ENCODE data around the gene IFT122. TPM values are rescaled to one million over a fixed set of nuclear protein-coding genes. Genes with fewer than 3 reads are reported as not detected.

The IFT122 gene
- total RNA-seq, 1 donor from 2014 or later: 28.6 TPM

DNA sequence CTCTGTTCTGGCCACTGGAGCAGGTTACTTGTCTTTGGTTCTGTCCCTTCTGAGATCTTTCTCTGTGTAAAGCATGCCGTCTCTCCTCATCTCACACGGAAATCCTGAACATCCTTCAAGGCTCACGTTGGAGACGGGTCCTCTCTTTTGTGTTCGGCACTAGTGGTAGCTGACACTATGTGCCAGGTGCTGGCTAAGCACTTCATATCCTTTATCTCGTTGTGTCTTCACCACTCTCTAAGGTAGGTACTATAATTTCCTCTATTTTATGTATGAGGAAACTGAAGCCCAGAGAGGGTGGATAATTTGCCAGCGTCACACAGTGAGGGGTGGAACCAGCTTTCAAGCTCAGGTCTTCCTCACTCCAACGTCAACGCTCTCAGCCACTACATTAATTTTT, 1.2 kb downstream of the IFT122 start:
- DNase-seq (ENCODE audit: low spot score): no peak

DNA sequence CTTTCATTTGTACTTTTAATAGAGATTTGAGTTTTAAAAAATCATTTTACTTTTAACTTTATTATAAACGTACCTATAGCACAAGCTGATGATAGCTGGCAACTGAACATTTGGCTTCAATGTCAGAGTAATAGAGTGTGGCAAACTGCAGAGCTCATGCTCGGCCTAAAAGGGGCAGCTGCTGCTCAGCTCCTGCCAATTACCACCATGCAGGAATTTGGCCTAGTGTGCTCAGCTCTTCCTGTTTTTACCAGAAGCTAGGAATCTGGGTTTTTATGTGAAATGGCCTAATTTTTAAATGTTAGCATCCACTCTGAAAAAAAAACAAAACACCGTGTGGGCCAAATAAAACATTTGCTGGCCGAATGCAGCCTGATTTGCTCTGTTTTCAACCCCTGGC, 1.8 kb downstream of the IFT122 start:
- no peak for DNase-seq (ENCODE audit: low spot score)

DNA sequence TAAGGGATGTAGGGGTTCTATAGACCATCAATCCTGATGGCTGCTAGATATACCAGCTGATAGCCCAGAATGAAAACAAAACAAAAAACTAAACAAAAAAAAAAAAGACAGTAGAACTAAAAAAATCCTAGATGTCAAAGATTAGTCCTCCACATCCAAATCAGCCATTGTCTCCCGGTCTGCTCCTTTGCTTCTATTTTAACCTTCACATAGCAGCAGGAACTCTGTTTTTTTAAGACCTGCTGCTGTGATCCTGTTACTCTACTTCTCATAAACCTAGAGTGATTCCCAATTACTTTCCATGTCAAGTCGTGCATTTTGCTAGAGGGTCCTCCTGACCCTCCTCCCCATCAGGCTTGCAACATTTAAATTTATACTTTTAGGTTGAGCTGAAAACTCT, 2.5 kb downstream of the IFT122 start:
- no peak for DNase-seq (ENCODE audit: low spot score)

DNA sequence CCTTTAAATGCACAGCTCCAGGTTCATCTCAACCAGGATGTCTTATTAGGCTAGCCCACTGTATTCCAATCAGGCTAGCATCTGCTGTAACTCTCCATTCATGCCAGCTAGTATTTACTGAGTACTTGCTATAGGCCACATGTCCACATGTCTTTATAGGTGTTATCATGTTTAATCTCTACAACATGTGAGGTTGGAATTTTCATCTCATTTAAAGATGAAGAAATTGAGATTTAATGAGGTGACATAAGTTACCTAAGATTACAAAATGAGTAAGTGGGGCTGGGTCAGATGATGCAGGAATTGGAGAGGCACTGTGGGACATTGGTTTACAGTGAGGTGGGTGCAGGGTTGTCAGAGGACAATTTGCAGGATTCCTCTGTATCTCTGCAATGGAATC, 2.9 kb downstream of the IFT122 start:
- no peak for DNase-seq (ENCODE audit: low spot score)

DNA sequence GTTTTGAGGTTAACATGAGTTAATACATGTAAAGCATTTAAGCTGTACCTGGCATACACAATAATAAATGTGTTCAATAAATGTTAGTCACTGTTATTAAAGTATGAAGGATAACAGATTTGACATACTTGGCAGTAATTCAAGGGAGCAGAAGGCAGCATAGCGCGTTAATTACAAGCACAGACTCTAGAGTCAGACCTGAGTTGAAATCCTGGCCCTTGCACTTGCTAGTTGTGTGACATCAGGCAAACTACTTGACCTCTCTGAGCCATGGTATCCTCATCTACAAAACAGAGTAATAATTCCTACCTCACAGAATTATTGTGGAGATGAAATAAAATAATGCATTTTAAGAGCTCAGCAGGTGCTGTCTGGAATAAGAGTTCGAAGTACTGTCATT, 5.4 kb downstream of the IFT122 start:
- DNase-seq (ENCODE audit: low spot score): no peak

DNA sequence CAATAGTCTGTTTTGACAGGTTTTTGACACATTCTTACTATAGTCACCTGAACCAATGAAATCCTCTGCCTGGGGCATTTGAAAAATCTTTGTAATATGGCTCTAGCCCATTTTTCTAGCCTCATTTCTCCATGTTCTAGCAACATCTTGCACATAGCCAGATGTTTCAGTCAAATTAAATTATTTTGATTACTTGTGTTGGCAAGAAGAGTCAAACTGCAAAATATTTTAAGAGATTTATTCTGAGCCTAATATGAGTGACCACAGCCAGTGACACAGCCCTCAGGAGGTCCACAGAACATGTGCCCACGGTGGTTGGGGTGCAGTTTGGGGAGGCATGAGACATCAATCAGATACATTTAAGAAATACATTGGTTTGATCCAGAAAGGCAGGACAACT, 6.9 kb downstream of the IFT122 start:
- DNase-seq (ENCODE audit: low spot score): no peak

DNA sequence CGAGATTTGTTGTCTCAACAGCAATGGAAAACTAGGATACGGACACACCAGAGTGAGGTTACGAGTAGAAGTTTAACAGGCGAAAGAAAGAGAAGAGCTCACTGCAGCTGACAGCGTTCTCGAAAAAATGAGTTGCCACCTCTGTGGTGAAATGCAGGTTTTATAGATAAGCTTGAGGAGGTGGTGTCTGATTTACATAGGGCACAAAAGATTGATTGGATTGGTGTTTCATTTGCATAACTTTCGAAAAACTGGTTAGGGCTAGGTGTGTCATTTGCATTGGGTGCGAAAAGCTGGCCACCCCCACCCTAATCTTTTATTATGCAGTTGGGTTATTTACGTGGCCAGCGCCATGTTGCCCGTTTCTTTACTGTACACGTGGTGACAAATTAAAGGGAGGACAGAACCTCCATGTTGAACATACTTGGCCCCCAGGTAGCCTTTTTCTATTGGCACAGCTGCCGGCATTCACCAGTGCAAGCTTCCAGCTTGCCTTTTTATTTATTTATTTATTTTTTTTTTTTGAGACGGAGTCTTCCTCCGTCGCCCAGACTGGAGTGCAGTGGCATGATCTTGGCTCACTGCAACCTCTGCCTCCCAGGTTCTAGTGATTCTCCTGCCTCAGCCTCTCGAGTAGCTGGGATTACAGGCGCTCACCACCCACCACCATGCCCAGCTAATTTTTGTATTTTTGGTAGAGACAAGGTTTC, 8.3 kb downstream of the IFT122 start:
- DNase-seq (ENCODE audit: low spot score): peak; percentile 54

DNA sequence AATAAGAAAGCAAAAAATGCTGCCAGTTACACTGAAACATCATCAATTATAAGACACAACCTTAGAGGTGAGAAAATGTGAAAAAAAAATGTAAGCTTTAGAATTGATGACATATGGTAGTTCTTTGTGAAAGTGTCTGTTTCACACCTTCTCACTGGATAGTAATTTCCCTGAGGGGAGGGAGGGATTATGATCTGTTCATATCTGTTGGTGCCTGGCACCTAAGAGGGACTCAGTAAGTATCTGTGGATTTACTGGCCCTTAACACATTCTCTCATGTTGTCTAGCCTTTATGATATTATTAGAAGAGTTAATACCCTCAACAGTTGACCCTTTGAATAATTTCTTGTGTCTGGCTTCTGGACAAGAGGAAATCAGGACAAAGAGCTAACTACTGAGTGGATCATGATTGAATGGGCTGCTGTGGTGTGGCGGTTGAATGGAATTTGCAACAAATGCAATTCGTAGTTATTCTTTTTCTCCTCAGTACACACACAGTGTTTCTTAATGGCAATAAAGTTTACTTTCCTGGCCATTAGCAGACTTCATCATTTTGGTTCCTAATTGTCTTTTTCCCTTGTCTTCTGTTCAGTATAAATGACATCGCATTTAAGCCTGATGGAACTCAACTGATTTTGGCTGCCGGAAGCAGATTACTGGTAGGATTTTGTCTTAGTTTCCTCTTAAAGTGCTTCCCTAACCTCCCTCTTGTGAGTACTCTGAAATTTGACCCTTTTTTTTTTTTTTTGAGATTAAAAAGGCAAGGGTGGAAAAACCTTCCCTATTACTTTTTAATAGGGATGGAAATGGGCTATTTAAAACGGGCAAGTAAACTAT, 9.5 kb downstream of the IFT122 start:
- no peak for DNase-seq (ENCODE audit: low spot score)

DNA sequence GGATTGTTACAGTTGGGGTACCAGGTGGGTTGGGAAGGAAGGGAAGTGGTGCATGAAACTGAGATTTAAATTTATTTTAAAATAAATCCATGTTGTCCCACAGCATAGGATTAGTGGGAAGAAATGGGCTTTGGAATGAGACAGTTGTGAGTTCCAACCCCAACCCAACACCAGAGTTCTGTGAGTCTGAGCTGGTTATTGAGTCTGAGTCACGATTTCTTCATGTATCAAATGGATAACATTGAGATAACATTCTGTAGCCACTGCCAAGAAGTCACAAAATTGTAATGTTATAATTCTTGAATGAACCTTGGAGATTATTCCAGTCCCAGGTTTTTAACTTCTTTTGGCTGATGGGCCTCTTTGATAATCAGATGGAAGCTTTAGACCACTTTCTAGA, 13.7 kb downstream of the IFT122 start:
- DNase-seq (ENCODE audit: low spot score): no peak

DNA sequence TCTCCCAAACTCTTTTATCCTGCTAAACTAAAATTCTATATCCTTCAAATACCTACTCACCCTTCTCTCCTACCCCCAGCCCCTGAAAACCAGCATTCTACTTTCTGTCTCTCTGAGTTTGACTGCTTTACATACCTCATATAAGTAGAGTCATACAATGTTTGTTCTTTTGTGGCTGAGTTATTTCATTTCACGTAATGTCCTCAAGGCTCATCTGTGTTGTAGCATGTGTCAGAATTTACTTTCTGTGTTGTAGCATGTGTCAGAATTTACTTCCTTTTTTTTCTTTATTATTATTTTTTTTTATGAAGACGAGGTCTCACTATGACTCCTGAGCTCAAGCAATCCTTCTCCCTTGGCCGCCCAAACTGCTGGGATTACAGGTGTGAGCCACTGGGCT, 20.1 kb downstream of the IFT122 start:
- DNase-seq (ENCODE audit: low spot score): no peak

DNA sequence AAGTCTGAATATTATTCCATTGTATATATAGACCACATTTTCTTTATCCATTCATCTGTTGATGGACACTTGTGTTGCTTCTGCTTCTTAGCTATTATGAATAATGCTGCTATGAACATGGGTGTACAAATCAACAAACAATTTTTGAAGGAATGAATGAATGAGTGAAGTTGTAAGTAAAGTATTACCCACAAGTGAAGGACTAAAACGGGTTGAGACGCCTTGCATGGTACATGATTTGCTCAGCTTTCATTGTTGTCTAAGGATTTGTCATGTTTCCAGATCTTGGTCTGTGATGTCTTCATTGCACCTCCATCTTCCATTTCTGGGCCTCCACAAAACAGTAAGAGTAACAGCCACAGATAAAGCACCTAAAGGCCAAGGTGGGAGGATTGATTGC, 20.5 kb downstream of the IFT122 start:
- DNase-seq (ENCODE audit: low spot score): no peak

DNA sequence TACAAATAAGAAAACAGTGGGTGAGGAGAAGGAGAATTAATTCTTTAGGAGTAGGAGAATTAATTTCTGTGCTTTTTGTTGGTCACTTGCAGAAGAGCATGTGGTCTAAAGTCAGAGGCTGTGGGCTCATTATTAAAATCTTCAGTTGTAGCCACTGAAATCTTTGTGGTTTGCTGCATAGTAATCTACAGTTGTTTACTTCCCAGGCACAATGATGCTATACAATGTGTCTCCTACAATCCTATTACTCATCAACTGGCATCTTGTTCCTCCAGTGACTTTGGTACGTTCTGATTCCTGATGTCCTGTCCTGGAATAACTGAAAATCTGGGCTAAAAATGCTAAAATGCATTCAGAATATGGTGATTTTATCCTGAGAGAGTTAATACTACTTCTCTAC, 21.0 kb downstream of the IFT122 start:
- no peak for DNase-seq (ENCODE audit: low spot score)

DNA sequence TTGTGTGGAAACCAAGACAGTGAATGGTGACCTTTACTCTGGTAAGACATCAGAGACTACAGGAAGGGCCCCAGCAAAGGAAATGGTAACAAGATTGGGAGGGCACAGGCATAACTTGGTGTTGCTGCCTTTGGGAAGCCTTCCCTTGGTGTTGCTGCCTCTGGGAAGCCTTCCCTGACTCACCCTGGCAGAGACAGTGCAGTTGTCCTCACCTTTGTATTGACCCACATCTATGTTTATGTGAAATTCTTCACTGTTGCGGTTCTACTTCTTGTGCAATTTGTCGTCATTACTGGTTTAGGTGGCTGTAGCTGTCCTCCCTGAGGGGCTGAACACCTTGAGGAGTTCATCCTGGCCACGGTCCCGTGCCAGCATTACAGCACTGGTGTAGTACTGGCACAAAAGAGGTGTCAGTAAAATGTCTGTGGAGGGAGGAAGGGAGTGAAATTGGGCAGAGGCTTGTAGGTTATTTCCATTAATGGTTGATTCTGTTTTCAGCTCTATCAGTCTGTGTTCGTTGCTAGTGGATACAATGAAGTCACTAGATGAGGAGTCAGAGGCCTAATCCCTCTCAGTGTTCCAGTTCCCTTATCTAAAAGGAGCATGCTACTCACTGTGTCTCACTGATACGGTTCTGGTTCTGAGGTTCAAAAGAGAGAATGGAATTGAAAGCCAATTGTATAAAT, 21.6 kb downstream of the IFT122 start:
- no peak for DNase-seq (ENCODE audit: low spot score)

DNA sequence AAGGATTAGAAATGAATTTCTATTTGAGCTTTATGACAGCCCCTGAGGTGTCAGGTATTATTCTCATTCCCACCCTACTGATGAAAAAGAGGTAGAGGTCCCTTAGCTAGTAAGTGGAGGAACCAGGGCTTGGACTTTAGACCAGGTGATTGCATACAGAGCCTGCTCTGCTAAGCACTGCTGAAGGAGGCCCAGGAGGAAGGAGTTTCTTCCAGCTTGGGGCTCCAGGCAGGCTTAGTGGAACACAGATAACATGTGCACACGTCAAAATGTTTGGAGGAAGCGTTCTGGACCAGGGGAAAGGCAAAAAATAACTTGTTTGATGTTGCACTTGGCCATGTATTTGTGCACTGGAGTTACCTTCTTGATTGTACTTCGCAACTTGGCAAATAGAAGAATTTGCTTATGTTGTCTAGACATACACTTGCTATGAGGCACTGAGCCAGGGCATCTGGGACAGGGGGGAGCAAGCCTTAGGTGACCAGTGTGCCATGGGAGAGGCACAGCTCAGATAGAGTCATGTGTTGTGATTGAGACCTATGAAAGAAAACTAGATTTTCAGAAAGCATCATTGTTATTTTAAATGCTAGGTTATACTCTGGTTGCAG, 22.4 kb downstream of the IFT122 start:
- no peak for DNase-seq (ENCODE audit: low spot score)

DNA sequence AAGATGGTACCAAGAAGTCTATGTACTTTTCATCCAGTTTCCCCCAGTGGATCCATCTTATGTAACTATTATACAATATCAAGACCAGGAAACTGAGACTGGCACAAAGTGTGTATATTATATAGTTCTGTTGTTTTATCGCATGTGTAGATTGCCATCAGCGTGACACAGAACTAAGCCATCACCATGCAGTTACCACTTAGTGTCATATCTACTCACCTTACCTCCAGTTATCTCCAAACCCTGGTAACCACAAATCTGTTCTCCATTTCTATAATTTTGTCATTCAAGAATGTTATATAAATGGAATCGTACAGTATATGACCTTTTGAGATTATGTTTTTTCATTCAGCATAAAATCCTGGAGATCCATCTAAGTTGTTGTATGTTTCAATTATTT, 23.1 kb downstream of the IFT122 start:
- DNase-seq (ENCODE audit: low spot score): no peak

DNA sequence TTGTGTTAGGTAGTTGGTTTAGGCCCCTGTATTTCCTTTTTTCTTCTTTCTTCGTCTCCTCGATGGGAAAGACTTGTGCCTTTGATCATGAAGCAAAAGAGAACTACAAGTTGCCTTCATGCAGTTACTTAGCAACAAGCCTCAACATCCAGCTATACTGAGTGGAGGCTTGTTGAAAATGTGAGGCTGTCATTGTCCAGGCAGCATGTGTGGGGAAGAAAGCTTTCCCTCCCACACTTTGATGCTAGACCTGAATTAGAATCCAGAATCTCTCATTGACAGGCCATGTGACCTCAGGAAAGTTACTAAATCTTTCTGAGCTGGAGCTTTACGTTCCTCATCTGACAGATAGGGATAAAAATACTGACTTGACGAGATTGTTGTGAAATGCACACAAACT, 23.7 kb downstream of the IFT122 start:
- no peak for DNase-seq (ENCODE audit: low spot score)

DNA sequence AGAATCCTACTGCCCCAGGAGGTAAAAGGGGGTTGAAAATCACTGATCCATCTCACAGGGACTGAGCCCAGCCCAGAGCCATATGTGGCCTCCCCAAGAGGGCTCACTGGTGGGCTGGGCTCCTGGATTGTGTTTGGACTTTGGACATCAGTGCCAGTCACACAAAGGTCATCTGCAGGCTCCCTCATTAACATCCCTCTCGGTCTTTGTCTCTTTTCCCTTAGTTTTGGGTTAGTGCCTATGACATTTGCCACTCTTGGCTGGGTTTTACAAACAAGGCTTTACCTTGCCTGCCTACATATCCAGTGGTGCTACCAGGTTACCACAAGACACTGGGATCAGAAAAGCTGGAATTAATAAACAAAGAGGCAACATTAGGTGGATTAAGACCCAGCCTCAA, 27.9 kb downstream of the IFT122 start:
- DNase-seq (ENCODE audit: low spot score): no peak

DNA sequence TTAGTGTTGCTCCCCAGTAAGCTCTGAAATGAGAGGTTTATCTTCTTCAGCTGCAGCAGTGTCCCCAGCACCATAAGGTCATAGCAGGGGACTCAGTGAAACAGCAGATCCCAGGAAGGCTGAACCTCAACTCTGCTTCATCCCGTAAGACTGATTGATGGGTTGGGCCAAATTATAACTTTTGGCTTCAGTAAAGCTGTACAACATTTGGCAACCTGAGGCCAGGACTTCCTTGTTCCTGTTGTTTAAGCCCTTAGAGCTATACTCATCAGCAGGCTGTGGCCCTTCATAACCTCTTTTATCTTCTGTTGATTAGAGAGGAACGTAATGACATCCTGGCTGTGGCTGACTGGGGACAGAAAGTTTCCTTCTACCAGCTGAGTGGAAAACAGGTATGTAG, 29.0 kb downstream of the IFT122 start:
- peak; percentile 21 for DNase-seq (ENCODE audit: low spot score)

DNA sequence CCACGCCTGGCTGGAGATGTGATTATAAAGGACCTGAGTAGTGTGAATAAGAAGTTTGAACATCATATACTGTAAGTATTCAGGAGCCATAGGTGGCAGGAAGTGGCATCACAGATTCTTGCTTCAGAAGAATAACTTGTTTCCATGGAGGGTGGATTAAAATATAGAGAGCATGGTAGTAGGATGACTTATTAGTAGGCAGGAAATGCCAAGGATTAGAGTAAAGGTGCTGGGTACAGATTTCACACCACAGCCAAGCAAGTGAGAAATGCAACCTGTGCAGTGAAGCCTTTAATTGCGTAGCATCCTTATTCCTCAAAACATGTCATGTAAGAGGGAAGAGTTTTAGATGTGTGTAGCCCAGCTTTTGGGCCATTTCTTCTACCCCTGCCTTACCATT, 30.8 kb downstream of the IFT122 start:
- DNase-seq (ENCODE audit: low spot score): no peak

DNA sequence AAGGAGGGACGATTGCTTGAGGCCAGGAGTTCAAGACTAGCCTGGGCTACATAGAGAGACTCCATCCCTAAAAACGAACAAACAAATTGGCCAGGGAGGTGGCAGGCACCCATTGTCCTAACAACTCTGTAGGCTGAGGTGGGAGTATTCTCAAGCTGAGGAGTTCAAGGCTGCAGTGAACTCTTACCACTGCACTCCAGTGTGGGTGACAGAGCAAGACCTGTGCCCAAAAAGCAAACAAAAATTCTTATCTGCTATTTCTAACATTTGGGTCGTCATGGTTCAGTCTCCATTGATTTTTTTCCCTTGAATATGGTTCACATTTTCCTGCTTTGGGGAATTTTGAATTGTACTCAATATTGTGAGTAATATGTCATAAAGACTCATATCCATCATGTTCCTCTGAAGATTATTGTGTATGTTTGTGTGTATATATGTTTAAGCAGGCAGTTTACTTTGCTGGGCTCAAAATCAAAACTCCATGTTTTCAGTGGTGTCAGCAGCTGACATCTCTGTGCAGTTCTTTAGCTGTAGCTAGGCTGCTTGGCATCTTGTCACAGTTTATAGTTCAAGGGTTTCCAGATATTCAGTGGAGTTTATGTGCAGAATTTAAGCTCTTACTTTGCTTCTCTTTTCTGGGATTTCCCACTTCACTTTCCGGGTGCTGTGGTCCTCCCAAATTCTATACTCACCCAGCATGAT, 33.2 kb downstream of the IFT122 start:
- DNase-seq (ENCODE audit: low spot score): no peak

DNA sequence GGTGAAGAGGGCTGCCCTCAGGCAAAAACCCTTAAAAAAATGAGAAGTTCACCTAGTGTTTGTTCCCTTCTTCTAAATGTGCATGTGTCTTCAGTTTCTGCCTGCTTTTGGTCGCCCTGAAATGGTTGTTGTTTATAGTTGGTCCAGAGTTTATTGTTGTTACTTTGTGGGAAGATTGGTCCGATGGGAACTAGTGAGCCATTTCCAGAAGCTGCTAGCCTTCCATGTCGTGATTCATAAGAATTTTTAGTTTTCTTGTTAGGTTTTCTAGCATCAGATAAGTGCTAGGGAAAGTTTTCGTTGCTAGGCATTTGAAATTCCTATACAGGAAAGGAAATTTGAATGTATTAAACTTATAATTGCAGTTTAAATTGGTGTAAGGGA, 33.7 kb downstream of the IFT122 start:
- DNase-seq (ENCODE audit: low spot score): no peak

All from mucosa of gallbladder (tissue), 1 donor.